ENCODE measurements around the gene SETBP1.

GRCh38 chr18:45040879-45041278 lies 360.2 kb downstream of the SETBP1 start:
- no peak for TF ChIP-seq CTCF (conservative IDR thresholded peaks at IDR 0.05 in 1 of 2, IDR thresholded peaks at IDR 0.05 in 1 of 2; ENCODE audit: extremely low read depth in 1 of 2, insufficient read depth in 1 of 2, low read depth in 1 of 2, low read length in 2 of 2)
- no peak for TF ChIP-seq EZH2 (IDR thresholded peaks at IDR 0.05; ENCODE audit: borderline replicate concordance, low read length)
